ENCODE data around the gene RALGPS1. TPM values are rescaled to one million over a fixed set of nuclear protein-coding genes. Genes with fewer than 3 reads are reported as not detected.

RALGPS1 gene
- total RNA-seq, 1 experiment from 2014 or later = 28.5 TPM

DNA sequence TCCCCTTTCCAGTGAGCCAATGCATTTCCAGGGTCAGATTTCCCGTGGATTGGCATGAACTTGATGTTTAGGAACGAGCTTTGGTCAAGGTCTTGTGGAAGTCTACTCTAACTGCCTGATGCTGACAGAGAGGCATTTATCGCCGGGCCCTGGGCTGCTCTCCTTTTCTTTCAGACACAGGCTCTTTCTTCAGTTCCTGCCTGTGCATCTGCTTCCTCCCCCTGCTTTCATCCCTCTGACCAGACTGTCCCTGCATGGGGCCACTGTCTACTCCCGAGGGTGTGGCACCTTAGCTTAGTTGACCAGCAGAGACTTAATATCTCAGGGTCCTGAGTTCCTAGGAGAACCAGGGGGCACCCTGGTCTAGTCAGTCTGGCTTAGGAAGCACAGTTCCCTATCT, 41.2 kb downstream of the RALGPS1 start:
- no peak overlapping the region for H3K27ac Mint-ChIP-seq
- POLR2A ChIA-PET = no interaction called here
- no peak overlapping the region for H3K4me3 Mint-ChIP-seq
- H3K27me3 Mint-ChIP-seq (ENCODE audit: low read depth) = no peaks in the 10 kb centered on the region
- TF ChIP-seq NFATC4 (CRISPR knock-in tag; IDR thresholded peaks at IDR 0.05) (no peak), TEAD1 (CRISPR knock-in tag; IDR thresholded peaks at IDR 0.05) (no peak), ZNF671 (CRISPR knock-in tag; IDR thresholded peaks at IDR 0.05) (no peak)
- TF ChIP-seq, protein P1, sequence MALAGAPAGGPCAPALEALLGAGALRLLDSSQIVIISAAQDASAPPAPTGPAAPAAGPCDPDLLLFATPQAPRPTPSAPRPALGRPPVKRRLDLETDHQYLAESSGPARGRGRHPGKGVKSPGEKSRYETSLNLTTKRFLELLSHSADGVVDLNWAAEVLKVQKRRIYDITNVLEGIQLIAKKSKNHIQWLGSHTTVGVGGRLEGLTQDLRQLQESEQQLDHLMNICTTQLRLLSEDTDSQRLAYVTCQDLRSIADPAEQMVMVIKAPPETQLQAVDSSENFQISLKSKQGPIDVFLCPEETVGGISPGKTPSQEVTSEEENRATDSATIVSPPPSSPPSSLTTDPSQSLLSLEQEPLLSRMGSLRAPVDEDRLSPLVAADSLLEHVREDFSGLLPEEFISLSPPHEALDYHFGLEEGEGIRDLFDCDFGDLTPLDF (CRISPR knock-in tag; IDR thresholded peaks at IDR 0.05) = no peak
- CTCF ChIA-PET = interaction anchor here (4.1 kb wide), 1 partner anchor 15 kb away, joined by 19 read pairs; no protein-coding TSS in a partner anchor
- H3K36me3 Mint-ChIP-seq = no peaks in the 10 kb centered on the region
- DNase-seq (ENCODE audit: low spot score) (no peak), ATAC-seq (no peak)
- peaks cover 5% of the 10 kb centered on the region for H3K4me1 Mint-ChIP-seq
- H3K9me3 Mint-ChIP-seq = no peaks in the 10 kb centered on the region

DNA sequence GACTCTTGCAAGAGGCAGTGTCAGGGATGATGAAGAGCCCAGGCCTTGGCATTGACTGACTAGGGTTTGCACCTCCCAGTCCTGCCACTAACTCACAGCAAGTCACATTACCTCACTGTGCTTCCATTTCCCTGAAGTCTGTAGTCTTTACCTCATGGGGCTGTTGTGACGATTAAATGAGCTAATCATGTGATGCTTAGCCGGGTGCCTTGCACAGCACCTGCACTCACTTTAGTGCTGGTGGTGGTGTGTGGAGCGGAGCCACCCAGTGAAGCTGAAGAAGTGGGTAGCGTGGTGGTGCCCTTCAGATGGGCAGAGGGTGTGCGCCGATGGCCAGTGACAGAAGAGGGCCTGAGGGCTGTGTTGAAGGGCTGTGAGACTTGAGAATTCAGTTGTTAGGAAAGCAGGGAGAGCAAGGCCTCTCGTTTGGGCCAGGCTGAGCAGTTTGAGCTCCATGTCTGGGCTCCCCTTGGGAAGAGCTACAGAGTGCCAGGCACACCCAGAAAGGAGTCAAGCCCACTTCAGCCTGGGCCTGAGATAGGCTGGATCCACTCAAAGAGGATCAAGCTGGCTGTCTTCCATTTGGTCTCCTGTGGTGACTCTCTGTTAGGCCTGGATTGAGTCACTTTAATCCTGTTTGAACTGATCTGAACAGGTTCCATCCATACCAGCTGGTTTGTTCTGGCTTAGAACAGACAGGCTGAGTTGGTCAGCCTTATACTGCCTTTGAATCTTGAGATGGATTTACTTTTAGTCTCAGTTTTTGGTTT, 42.5 kb downstream of the RALGPS1 start:
- CTCF ChIA-PET = interaction anchor here (0.6 to 4.1 kb wide), 5 partner anchors 9 to 388 kb away, joined by 3 to 19 read pairs (median 10); no protein-coding TSS in a partner anchor

DNA sequence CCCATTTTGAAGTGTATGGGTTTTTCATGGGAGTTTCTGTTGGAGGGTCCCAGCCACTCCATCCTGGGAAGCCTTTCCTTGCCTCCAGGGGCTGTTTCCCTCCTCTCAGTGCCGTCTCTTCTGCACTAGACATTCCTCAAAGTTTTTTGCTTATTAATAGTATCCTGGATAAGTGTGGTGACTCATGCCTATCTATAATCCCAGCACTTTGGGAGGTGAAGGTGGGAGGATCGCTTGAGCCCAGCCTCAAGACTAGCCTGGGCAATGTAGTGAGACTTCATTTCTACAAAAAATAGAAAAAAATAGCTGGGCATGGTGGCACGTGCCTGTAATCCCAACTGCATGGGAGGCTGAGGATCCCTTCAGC, 43.1 kb downstream of the RALGPS1 start:
- Mint-ChIP-seq H3K4me1 (peaks cover 5% of the 10 kb centered on the region), H3K4me3 (no peak overlapping the region), H3K27ac (peak overlapping the region; percentile 18; the same call in 1 of the 2 replicates), H3K27me3 (ENCODE audit: low read depth) (no peaks in the 10 kb centered on the region), H3K36me3 (no peaks in the 10 kb centered on the region), H3K9me3 (no peaks in the 10 kb centered on the region)
- ATAC-seq (no peak), DNase-seq (ENCODE audit: low spot score) (no peak)
- TF ChIP-seq, protein P2, sequence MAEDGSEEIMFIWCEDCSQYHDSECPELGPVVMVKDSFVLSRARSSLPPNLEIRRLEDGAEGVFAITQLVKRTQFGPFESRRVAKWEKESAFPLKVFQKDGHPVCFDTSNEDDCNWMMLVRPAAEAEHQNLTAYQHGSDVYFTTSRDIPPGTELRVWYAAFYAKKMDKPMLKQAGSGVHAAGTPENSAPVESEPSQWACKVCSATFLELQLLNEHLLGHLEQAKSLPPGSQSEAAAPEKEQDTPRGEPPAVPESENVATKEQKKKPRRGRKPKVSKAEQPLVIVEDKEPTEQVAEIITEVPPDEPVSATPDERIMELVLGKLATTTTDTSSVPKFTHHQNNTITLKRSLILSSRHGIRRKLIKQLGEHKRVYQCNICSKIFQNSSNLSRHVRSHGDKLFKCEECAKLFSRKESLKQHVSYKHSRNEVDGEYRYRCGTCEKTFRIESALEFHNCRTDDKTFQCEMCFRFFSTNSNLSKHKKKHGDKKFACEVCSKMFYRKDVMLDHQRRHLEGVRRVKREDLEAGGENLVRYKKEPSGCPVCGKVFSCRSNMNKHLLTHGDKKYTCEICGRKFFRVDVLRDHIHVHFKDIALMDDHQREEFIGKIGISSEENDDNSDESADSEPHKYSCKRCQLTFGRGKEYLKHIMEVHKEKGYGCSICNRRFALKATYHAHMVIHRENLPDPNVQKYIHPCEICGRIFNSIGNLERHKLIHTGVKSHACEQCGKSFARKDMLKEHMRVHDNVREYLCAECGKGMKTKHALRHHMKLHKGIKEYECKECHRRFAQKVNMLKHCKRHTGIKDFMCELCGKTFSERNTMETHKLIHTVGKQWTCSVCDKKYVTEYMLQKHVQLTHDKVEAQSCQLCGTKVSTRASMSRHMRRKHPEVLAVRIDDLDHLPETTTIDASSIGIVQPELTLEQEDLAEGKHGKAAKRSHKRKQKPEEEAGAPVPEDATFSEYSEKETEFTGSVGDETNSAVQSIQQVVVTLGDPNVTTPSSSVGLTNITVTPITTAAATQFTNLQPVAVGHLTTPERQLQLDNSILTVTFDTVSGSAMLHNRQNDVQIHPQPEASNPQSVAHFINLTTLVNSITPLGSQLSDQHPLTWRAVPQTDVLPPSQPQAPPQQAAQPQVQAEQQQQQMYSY (CRISPR knock-in tag; IDR thresholded peaks at IDR 0.05) = no peak
- TF ChIP-seq, protein P3, sequence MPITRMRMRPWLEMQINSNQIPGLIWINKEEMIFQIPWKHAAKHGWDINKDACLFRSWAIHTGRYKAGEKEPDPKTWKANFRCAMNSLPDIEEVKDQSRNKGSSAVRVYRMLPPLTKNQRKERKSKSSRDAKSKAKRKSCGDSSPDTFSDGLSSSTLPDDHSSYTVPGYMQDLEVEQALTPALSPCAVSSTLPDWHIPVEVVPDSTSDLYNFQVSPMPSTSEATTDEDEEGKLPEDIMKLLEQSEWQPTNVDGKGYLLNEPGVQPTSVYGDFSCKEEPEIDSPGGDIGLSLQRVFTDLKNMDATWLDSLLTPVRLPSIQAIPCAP (CRISPR knock-in tag; IDR thresholded peaks at IDR 0.05) = no peak
- TF ChIP-seq, protein P4, sequence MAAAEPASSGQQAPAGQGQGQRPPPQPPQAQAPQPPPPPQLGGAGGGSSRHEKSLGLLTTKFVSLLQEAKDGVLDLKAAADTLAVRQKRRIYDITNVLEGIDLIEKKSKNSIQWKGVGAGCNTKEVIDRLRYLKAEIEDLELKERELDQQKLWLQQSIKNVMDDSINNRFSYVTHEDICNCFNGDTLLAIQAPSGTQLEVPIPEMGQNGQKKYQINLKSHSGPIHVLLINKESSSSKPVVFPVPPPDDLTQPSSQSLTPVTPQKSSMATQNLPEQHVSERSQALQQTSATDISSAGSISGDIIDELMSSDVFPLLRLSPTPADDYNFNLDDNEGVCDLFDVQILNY (CRISPR knock-in tag; IDR thresholded peaks at IDR 0.05) = no peak
- no peak for TF ChIP-seq NFE2L1 (CRISPR knock-in tag; IDR thresholded peaks at IDR 0.05)
- ChIA-PET POLR2A (no interaction called here), CTCF (interaction anchor here (0.6 to 4.1 kb wide), 4 partner anchors 8 to 388 kb away, joined by 3 to 19 read pairs (median 10); no protein-coding TSS in a partner anchor)

More for the DNA sequence above, 42.5 kb downstream of the RALGPS1 start:
- no peak for TF ChIP-seq MYBL2 (CRISPR knock-in tag; IDR thresholded peaks at IDR 0.05)
- no peak for TF ChIP-seq OVOL2 (CRISPR knock-in tag; IDR thresholded peaks at IDR 0.05; ENCODE audit: borderline replicate concordance)
- TF ChIP-seq JAZF1 (CRISPR knock-in tag; IDR thresholded peaks at IDR 0.05) = no peak
- TF ChIP-seq ATF1 (CRISPR knock-in tag; IDR thresholded peaks at IDR 0.05) = no peak
- peak overlapping the region; percentile 95 for H3K27ac Mint-ChIP-seq
- POLR2A ChIA-PET = no interaction called here
- peaks cover 5% of the 10 kb centered on the region for H3K4me1 Mint-ChIP-seq
- DNase-seq (ENCODE audit: low spot score) (no peak), ATAC-seq (peak; percentile 41)
- no peak overlapping the region for H3K4me3 Mint-ChIP-seq
- no peaks in the 10 kb centered on the region for H3K36me3 Mint-ChIP-seq
- no peaks in the 10 kb centered on the region for H3K9me3 Mint-ChIP-seq
- no peaks in the 10 kb centered on the region for H3K27me3 Mint-ChIP-seq (ENCODE audit: low read depth)

DNA sequence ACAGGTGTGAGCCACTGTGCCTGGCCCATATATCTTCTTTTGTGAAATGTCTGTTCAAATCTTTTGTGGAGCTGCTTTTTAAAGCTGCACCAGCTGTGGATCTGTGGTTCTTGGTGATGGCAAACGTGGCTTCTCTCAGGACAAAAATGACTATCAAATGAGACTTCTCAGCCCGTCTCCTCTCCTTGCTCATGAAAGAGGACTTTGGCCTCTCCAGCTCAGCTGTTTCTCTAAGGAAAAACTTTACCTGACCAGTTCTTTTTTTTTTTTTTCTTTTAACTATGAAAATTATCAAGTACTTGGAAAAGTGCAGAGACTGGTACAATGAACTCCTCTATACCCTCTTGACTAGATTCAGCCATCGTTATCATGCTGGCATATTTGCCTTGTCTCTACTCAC, 44.8 kb downstream of the RALGPS1 start:
- POLR2A ChIA-PET = no interaction called here
- CTCF ChIA-PET = interaction anchor here (0.8 to 4.1 kb wide), 2 partner anchors 19 to 236 kb away, joined by 3 to 19 read pairs; no protein-coding TSS in a partner anchor
- no peaks in the 10 kb centered on the region for H3K36me3 Mint-ChIP-seq
- no peak overlapping the region for H3K27ac Mint-ChIP-seq
- ATAC-seq (no peak), DNase-seq (ENCODE audit: low spot score) (no peak)
- peaks cover 6% of the 10 kb centered on the region for H3K4me1 Mint-ChIP-seq
- H3K27me3 Mint-ChIP-seq (ENCODE audit: low read depth) = no peaks in the 10 kb centered on the region
- H3K9me3 Mint-ChIP-seq = no peaks in the 10 kb centered on the region
- no peak overlapping the region for H3K4me3 Mint-ChIP-seq
- TF ChIP-seq, protein P5, sequence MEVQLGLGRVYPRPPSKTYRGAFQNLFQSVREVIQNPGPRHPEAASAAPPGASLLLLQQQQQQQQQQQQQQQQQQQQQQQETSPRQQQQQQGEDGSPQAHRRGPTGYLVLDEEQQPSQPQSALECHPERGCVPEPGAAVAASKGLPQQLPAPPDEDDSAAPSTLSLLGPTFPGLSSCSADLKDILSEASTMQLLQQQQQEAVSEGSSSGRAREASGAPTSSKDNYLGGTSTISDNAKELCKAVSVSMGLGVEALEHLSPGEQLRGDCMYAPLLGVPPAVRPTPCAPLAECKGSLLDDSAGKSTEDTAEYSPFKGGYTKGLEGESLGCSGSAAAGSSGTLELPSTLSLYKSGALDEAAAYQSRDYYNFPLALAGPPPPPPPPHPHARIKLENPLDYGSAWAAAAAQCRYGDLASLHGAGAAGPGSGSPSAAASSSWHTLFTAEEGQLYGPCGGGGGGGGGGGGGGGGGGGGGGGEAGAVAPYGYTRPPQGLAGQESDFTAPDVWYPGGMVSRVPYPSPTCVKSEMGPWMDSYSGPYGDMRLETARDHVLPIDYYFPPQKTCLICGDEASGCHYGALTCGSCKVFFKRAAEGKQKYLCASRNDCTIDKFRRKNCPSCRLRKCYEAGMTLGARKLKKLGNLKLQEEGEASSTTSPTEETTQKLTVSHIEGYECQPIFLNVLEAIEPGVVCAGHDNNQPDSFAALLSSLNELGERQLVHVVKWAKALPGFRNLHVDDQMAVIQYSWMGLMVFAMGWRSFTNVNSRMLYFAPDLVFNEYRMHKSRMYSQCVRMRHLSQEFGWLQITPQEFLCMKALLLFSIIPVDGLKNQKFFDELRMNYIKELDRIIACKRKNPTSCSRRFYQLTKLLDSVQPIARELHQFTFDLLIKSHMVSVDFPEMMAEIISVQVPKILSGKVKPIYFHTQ (CRISPR knock-in tag; IDR thresholded peaks at IDR 0.05) = no peak
- TF ChIP-seq, protein P6, sequence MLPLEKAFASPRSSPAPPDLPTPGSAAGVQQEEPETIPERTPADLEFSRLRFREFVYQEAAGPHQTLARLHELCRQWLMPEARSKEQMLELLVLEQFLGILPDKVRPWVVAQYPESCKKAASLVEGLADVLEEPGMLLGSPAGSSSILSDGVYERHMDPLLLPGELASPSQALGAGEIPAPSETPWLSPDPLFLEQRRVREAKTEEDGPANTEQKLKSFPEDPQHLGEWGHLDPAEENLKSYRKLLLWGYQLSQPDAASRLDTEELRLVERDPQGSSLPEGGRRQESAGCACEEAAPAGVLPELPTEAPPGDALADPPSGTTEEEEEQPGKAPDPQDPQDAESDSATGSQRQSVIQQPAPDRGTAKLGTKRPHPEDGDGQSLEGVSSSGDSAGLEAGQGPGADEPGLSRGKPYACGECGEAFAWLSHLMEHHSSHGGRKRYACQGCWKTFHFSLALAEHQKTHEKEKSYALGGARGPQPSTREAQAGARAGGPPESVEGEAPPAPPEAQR (CRISPR knock-in tag; IDR thresholded peaks at IDR 0.05) = no peak
- no peak for TF ChIP-seq ATF1 (CRISPR knock-in tag; IDR thresholded peaks at IDR 0.05)
- TF ChIP-seq, protein P7, sequence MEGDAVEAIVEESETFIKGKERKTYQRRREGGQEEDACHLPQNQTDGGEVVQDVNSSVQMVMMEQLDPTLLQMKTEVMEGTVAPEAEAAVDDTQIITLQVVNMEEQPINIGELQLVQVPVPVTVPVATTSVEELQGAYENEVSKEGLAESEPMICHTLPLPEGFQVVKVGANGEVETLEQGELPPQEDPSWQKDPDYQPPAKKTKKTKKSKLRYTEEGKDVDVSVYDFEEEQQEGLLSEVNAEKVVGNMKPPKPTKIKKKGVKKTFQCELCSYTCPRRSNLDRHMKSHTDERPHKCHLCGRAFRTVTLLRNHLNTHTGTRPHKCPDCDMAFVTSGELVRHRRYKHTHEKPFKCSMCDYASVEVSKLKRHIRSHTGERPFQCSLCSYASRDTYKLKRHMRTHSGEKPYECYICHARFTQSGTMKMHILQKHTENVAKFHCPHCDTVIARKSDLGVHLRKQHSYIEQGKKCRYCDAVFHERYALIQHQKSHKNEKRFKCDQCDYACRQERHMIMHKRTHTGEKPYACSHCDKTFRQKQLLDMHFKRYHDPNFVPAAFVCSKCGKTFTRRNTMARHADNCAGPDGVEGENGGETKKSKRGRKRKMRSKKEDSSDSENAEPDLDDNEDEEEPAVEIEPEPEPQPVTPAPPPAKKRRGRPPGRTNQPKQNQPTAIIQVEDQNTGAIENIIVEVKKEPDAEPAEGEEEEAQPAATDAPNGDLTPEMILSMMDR (IDR thresholded peaks at IDR 0.05) = no peak
